ENCODE measurements around the gene CELA1.
"Not testable (repeated sequence)": the region's sequence is repeated elsewhere in the genome, so short reads cannot be mapped to it uniquely, and the experiment has no call there.

The CELA1 gene

GRCh38 chr12:51342416-51342815 is 4.1 kb downstream of the CELA1 start:
- WGBS, 2 experiments (ENCODE audit: insufficient coverage in 2 of 2), result 91 to 94% methylated on average over 9 of the region's 10 CpGs
- Histone ChIP-seq H3K27ac (ENCODE audit: low read depth, low read length, severe bottlenecking) (no peak overlapping the region), H3K4me3 (ENCODE audit: extremely low read depth, insufficient read depth, low read length, poor library complexity, severe bottlenecking) (no peak overlapping the region), H3K9me3 (ENCODE audit: control insufficient read depth, low read length) (no peaks in the 10 kb centered on the region), H3K36me3 (ENCODE audit: control insufficient read depth, insufficient read depth, low read length) (no peaks in the 10 kb centered on the region), H3K4me1 (ENCODE audit: control insufficient read depth, insufficient read depth, low read length, poor library complexity, severe bottlenecking) (peaks cover 12% of the 10 kb centered on the region)

GRCh38 chr12:51341251-51342007 is 5.0 kb downstream of the CELA1 start:
- Histone ChIP-seq H3K36me3 (ENCODE audit: control insufficient read depth, insufficient read depth, low read length) (no peaks in the 10 kb centered on the region), H3K9me3 (ENCODE audit: control insufficient read depth, low read length) (no peaks in the 10 kb centered on the region), H3K4me3 (ENCODE audit: extremely low read depth, insufficient read depth, low read length, poor library complexity, severe bottlenecking) (no peak overlapping the region), H3K27ac (ENCODE audit: low read depth, low read length, severe bottlenecking) (no peak overlapping the region), H3K4me1 (ENCODE audit: control insufficient read depth, insufficient read depth, low read length, poor library complexity, severe bottlenecking) (peaks cover 11% of the 10 kb centered on the region)
- WGBS, 2 experiments (ENCODE audit: insufficient coverage in 2 of 2), result 0 to 50% methylated on average over 1 to 4 of the region's 9 CpGs

- Histone ChIP-seq H3K9me3 (ENCODE audit: control insufficient read depth, low read length) (no peaks in the 10 kb centered on the region), H3K4me3 (ENCODE audit: extremely low read depth, insufficient read depth, low read length, poor library complexity, severe bottlenecking) (no peak overlapping the region), H3K4me1 (ENCODE audit: control insufficient read depth, insufficient read depth, low read length, poor library complexity, severe bottlenecking) (no peaks in the 10 kb centered on the region), H3K27ac (ENCODE audit: low read depth, low read length, severe bottlenecking) (no peak overlapping the region), H3K36me3 (ENCODE audit: control insufficient read depth, insufficient read depth, low read length) (no peaks in the 10 kb centered on the region)
- WGBS, 2 experiments (ENCODE audit: insufficient coverage in 2 of 2), result 84 to 92% methylated on average over 3 to 5 of the region's 6 CpGs
Measured at GRCh38 chr12:51339750-51340149, 6.7 kb downstream of the CELA1 start.

GRCh38 chr12:51337336-51337735 is 9.1 kb downstream of the CELA1 start:
- not testable (repeated sequence) for H3K36me3 ChIP-seq (ENCODE audit: control insufficient read depth, insufficient read depth, low read length)

GRCh38 chr12:51335931-51336330 is 10.5 kb downstream of the CELA1 start:
- Histone ChIP-seq H3K4me1 (ENCODE audit: control insufficient read depth, insufficient read depth, low read length, poor library complexity, severe bottlenecking) (no peaks in the 10 kb centered on the region), H3K4me3 (ENCODE audit: extremely low read depth, insufficient read depth, low read length, poor library complexity, severe bottlenecking) (no peak overlapping the region), H3K9me3 (ENCODE audit: control insufficient read depth, low read length) (no peaks in the 10 kb centered on the region), H3K36me3 (ENCODE audit: control insufficient read depth, insufficient read depth, low read length) (no peaks in the 10 kb centered on the region), H3K27ac (ENCODE audit: low read depth, low read length, severe bottlenecking) (no peak overlapping the region)
- WGBS, 2 experiments (ENCODE audit: insufficient coverage in 2 of 2), result 100% methylated on average over 1 to 2 of the region's 2 CpGs

More at GRCh38 chr12:51337336-51337735, 9.1 kb downstream of the CELA1 start:
- H3K4me3 ChIP-seq (ENCODE audit: extremely low read depth, insufficient read depth, low read length, poor library complexity, severe bottlenecking); H3K4me1 ChIP-seq (ENCODE audit: control insufficient read depth, insufficient read depth, low read length, poor library complexity, severe bottlenecking); H3K9me3 ChIP-seq (ENCODE audit: control insufficient read depth, low read length); H3K27ac ChIP-seq (ENCODE audit: low read depth, low read length, severe bottlenecking): not testable (repeated sequence)

- no peak overlapping the region for H3K27ac ChIP-seq (ENCODE audit: low read depth, low read length, severe bottlenecking)
- H3K9me3 ChIP-seq (ENCODE audit: control insufficient read depth, low read length), result no peaks in the 10 kb centered on the region
- no peak overlapping the region for H3K4me3 ChIP-seq (ENCODE audit: extremely low read depth, insufficient read depth, low read length, poor library complexity, severe bottlenecking)
- peaks cover 3% of the 10 kb centered on the region for H3K4me1 ChIP-seq (ENCODE audit: control insufficient read depth, insufficient read depth, low read length, poor library complexity, severe bottlenecking)
- 91 to 94% methylated on average over 4 of the region's 4 CpGs for WGBS, 2 experiments (ENCODE audit: insufficient coverage in 2 of 2)
- no peaks in the 10 kb centered on the region for H3K36me3 ChIP-seq (ENCODE audit: control insufficient read depth, insufficient read depth, low read length)
Measured at GRCh38 chr12:51334764-51335163, 11.7 kb downstream of the CELA1 start.

- Histone ChIP-seq H3K4me3 (ENCODE audit: extremely low read depth, insufficient read depth, low read length, poor library complexity, severe bottlenecking) (no peak overlapping the region), H3K27ac (ENCODE audit: low read depth, low read length, severe bottlenecking) (no peak overlapping the region), H3K36me3 (ENCODE audit: control insufficient read depth, insufficient read depth, low read length) (no peaks in the 10 kb centered on the region), H3K4me1 (ENCODE audit: control insufficient read depth, insufficient read depth, low read length, poor library complexity, severe bottlenecking) (peaks cover 3% of the 10 kb centered on the region), H3K9me3 (ENCODE audit: control insufficient read depth, low read length) (no peaks in the 10 kb centered on the region)
- 50 to 81% methylated on average over 2 to 4 of the region's 6 CpGs for WGBS, 2 experiments (ENCODE audit: insufficient coverage in 2 of 2)
Measured at GRCh38 chr12:51333536-51333935, 12.9 kb downstream of the CELA1 start.

- Histone ChIP-seq H3K4me3 (ENCODE audit: extremely low read depth, insufficient read depth, low read length, poor library complexity, severe bottlenecking) (no peak overlapping the region), H3K9me3 (ENCODE audit: control insufficient read depth, low read length) (no peaks in the 10 kb centered on the region), H3K4me1 (ENCODE audit: control insufficient read depth, insufficient read depth, low read length, poor library complexity, severe bottlenecking) (peaks cover 12% of the 10 kb centered on the region), H3K27ac (ENCODE audit: low read depth, low read length, severe bottlenecking) (no peak overlapping the region), H3K36me3 (ENCODE audit: control insufficient read depth, insufficient read depth, low read length) (no peaks in the 10 kb centered on the region)
Measured at GRCh38 chr12:51330186-51330585, 16.3 kb downstream of the CELA1 start.

- Histone ChIP-seq H3K36me3 (ENCODE audit: control insufficient read depth, insufficient read depth, low read length) (no peaks in the 10 kb centered on the region), H3K4me3 (ENCODE audit: extremely low read depth, insufficient read depth, low read length, poor library complexity, severe bottlenecking) (no peak overlapping the region), H3K9me3 (ENCODE audit: control insufficient read depth, low read length) (no peaks in the 10 kb centered on the region), H3K27ac (ENCODE audit: low read depth, low read length, severe bottlenecking) (no peak overlapping the region), H3K4me1 (ENCODE audit: control insufficient read depth, insufficient read depth, low read length, poor library complexity, severe bottlenecking) (peaks cover 12% of the 10 kb centered on the region)
- WGBS, 2 experiments (ENCODE audit: insufficient coverage in 2 of 2), result 87 to 98% methylated on average over 5 of the region's 5 CpGs
Measured at GRCh38 chr12:51329742-51330141, 16.7 kb downstream of the CELA1 start.

- Histone ChIP-seq H3K36me3 (ENCODE audit: control insufficient read depth, insufficient read depth, low read length) (no peaks in the 10 kb centered on the region), H3K4me1 (ENCODE audit: control insufficient read depth, insufficient read depth, low read length, poor library complexity, severe bottlenecking) (peaks cover 12% of the 10 kb centered on the region), H3K27ac (ENCODE audit: low read depth, low read length, severe bottlenecking) (no peak overlapping the region), H3K4me3 (ENCODE audit: extremely low read depth, insufficient read depth, low read length, poor library complexity, severe bottlenecking) (no peak overlapping the region), H3K9me3 (ENCODE audit: control insufficient read depth, low read length) (no peaks in the 10 kb centered on the region)
- WGBS, 2 experiments (ENCODE audit: insufficient coverage in 2 of 2), result 94 to 100% methylated on average over 2 to 4 of the region's 4 CpGs
Measured at GRCh38 chr12:51328587-51328986, 17.9 kb downstream of the CELA1 start.

GRCh38 chr12:51326698-51327439 is 19.6 kb downstream of the CELA1 start:
- H3K4me1 ChIP-seq (ENCODE audit: control insufficient read depth, insufficient read depth, low read length, poor library complexity, severe bottlenecking), result peaks cover 13% of the 10 kb centered on the region
- no peaks in the 10 kb centered on the region for H3K36me3 ChIP-seq (ENCODE audit: control insufficient read depth, insufficient read depth, low read length)
- no peaks in the 10 kb centered on the region for H3K9me3 ChIP-seq (ENCODE audit: control insufficient read depth, low read length)
- peak overlapping the region; percentile 61 for H3K27ac ChIP-seq (ENCODE audit: low read depth, low read length, severe bottlenecking)
- no peak overlapping the region for H3K4me3 ChIP-seq (ENCODE audit: extremely low read depth, insufficient read depth, low read length, poor library complexity, severe bottlenecking)
- WGBS, 2 experiments (ENCODE audit: insufficient coverage in 2 of 2), result 83 to 85% methylated on average over 6 to 7 of the region's 7 CpGs

All from mesodermal cell (in vitro differentiated cells).